ENCODE results near the gene FSD1.

FSD1 gene

GRCh38 chr19:4305659-4306058, 1.3 kb downstream of the FSD1 start:
- Histone ChIP-seq H3K4me3 (ENCODE audit: low read length, poor library complexity, severe bottlenecking) (no peak overlapping the region), H3K9me2 (replicated peaks; ENCODE audit: low read depth, low read length) (no peaks in the 10 kb centered on the region), H2AFZ (ENCODE audit: low read length) (no peak overlapping the region), H4K20me1 (ENCODE audit: insufficient read depth, low read length, poor library complexity, severe bottlenecking) (no peaks in the 10 kb centered on the region), H3K9ac (ENCODE audit: low read depth, low read length, poor library complexity, severe bottlenecking) (no peak overlapping the region), H3K79me2 (ENCODE audit: insufficient read depth, low read length) (no peaks in the 10 kb centered on the region), H3K9me3 (ENCODE audit: insufficient read depth, low read depth, low read length) (no peaks in the 10 kb centered on the region), H3K4me1 (ENCODE audit: insufficient read depth, low read length, poor library complexity, severe bottlenecking) (peaks cover 4% of the 10 kb centered on the region), H3K27me3 (ENCODE audit: insufficient read depth, low read length, poor library complexity, severe bottlenecking) (no peaks in the 10 kb centered on the region), H3K4me2 (ENCODE audit: low read depth, low read length, poor library complexity, severe bottlenecking) (no peak overlapping the region), H3K36me3 (ENCODE audit: insufficient read depth, low read length) (no peaks in the 10 kb centered on the region), H3F3A (ENCODE audit: low read depth) (no peaks in the 10 kb centered on the region)
- TF ChIP-seq CTCF (conservative IDR thresholded peaks at IDR 0.05; ENCODE audit: low read length) (no peak), EZH2phosphoT487 (IDR thresholded peaks at IDR 0.05; ENCODE audit: borderline replicate concordance) (no peak)

- no peaks in the 10 kb centered on the region for H3F3A ChIP-seq (ENCODE audit: low read depth)
- no peak overlapping the region for H3K4me2 ChIP-seq (ENCODE audit: low read depth, low read length, poor library complexity, severe bottlenecking)
- no peaks in the 10 kb centered on the region for H3K9me2 ChIP-seq (replicated peaks; ENCODE audit: low read depth, low read length)
- H4K20me1 ChIP-seq (ENCODE audit: insufficient read depth, low read length, poor library complexity, severe bottlenecking): no peaks in the 10 kb centered on the region
- no peaks in the 10 kb centered on the region for H3K27me3 ChIP-seq (ENCODE audit: insufficient read depth, low read length, poor library complexity, severe bottlenecking)
- no peak overlapping the region for H2AFZ ChIP-seq (ENCODE audit: low read length)
- H3K79me2 ChIP-seq (ENCODE audit: insufficient read depth, low read length): no peaks in the 10 kb centered on the region
- H3K4me1 ChIP-seq (ENCODE audit: insufficient read depth, low read length, poor library complexity, severe bottlenecking): no peaks in the 10 kb centered on the region
- no peak overlapping the region for H3K4me3 ChIP-seq (ENCODE audit: low read length, poor library complexity, severe bottlenecking)
- TF ChIP-seq CTCF (conservative IDR thresholded peaks at IDR 0.05; ENCODE audit: low read length) (no peak), EZH2phosphoT487 (IDR thresholded peaks at IDR 0.05; ENCODE audit: borderline replicate concordance) (no peak)
- no peak overlapping the region for H3K9ac ChIP-seq (ENCODE audit: low read depth, low read length, poor library complexity, severe bottlenecking)
- no peaks in the 10 kb centered on the region for H3K9me3 ChIP-seq (ENCODE audit: insufficient read depth, low read depth, low read length)
- H3K36me3 ChIP-seq (ENCODE audit: insufficient read depth, low read length): no peaks in the 10 kb centered on the region
Measured at GRCh38 chr19:4310247-4311121, 6.1 kb downstream of the FSD1 start.

DNA sequence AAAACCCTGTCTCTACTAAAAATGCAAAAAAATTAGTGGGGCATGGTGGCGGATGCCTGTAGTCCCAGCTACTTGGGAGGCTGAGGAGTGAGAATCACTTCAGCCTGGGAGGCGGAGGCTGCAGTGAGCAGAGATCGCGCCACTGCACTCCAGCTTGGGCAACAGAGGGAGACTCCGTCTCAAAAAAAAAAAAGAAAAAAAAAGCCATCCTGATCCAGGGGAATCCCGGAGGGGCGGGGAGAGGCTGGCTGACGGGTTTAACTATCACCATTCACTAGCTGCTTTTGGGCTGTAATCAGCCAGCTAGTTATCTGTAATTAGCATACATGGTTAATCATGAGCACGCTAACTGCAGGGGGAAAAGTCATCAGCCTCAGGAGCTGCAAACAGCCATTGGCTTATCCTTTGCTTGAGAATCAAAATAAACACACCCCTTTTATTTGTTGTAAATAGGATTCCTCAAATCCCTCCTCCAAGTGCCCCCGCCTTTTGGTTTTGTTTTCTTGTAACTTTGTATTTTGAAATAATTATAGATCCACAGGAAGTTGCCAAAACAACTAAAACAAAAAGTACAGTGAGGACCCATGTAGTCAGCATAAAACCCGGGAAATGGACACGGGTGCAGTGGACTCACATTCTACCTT, 9.6 kb downstream of the FSD1 start:
- H3K9me3 ChIP-seq (ENCODE audit: insufficient read depth, low read depth, low read length): no peaks in the 10 kb centered on the region
- no peaks in the 10 kb centered on the region for H3K79me2 ChIP-seq (ENCODE audit: insufficient read depth, low read length)
- H3K4me1 ChIP-seq (ENCODE audit: insufficient read depth, low read length, poor library complexity, severe bottlenecking): no peaks in the 10 kb centered on the region
- no peaks in the 10 kb centered on the region for H3F3A ChIP-seq (ENCODE audit: low read depth)
- no peak overlapping the region for H3K9ac ChIP-seq (ENCODE audit: low read depth, low read length, poor library complexity, severe bottlenecking)
- no peaks in the 10 kb centered on the region for H3K27me3 ChIP-seq (ENCODE audit: insufficient read depth, low read length, poor library complexity, severe bottlenecking)
- TF ChIP-seq EZH2phosphoT487 (IDR thresholded peaks at IDR 0.05; ENCODE audit: borderline replicate concordance): no peak
- TF ChIP-seq CTCF (conservative IDR thresholded peaks at IDR 0.05; ENCODE audit: low read length): no peak
- H4K20me1 ChIP-seq (ENCODE audit: insufficient read depth, low read length, poor library complexity, severe bottlenecking): no peaks in the 10 kb centered on the region
- no peaks in the 10 kb centered on the region for H3K9me2 ChIP-seq (replicated peaks; ENCODE audit: low read depth, low read length)
- H2AFZ ChIP-seq (ENCODE audit: low read length): no peak overlapping the region
- H3K36me3 ChIP-seq (ENCODE audit: insufficient read depth, low read length): no peaks in the 10 kb centered on the region
- H3K4me3 ChIP-seq (ENCODE audit: low read length, poor library complexity, severe bottlenecking): no peak overlapping the region
- no peak overlapping the region for H3K4me2 ChIP-seq (ENCODE audit: low read depth, low read length, poor library complexity, severe bottlenecking)
